NOMO-1 (cell line): ENCODE results near the gene MLPH.

Experiments used
- DNase-seq, 2 experiments: peaks; one replicate each; lab custom pipeline; 2025; ENCODE audit not compliant: unreplicated experiment in 2 of 2; lab: John Stamatoyannopoulos, UW

The MLPH gene

GRCh38 chr2:237539681-237540080 lies 52.6 kb downstream of the MLPH start:
- DNase-seq: no peak

DNA sequence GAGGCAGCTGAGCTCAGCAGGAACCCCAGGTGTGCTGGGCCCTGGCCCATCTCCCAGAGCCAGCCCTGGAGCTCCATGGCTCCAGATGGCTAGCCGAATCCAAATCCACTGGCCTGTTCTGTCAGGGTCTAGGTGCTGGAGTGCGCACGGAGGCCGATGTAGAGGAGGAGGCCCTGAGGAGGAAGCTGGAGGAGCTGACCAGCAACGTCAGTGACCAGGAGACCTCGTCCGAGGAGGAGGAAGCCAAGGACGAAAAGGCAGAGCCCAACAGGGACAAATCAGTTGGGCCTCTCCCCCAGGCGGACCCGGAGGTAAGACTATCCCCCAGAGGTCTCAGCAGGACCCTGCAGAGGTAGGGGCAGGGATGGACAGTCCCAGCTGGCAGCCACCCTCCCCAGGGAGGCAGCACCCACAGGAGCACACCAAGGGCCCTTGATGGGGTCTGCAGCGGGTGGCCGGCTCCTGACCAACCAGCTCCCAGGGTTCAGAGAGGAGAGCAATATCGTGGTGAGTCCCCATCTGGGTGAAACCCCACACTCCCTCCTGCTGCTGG lies 53.2 kb downstream of the MLPH start:
- DNase-seq: no peak

GRCh38 chr2:237540823-237541222 lies 53.8 kb downstream of the MLPH start:
- DNase-seq: no peak

DNA sequence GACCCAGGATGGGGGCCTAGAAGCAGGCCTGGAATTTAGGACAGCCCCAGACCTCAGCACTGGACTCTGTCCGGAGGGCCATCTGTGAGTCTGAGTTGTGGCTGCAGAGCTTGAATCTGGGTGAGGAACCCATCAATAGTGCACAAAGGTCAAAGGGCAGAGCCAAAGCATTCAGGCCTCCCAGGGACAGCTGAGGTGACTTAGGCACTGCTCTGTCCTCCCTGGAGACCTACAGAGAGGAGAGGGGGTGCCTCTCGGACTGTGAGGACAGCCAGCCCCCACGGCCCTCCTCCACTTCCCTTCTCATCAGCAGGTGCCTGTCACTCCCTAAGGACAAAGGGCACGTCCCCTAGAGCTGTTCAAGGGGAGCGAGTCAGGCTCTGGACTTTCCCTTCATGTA lies 54.2 kb downstream of the MLPH start:
- no peak for DNase-seq

- DNase-seq: no peak
These were observed 55.1 kb downstream of the MLPH start for GRCh38 chr2:237542001-237542704.

DNA sequence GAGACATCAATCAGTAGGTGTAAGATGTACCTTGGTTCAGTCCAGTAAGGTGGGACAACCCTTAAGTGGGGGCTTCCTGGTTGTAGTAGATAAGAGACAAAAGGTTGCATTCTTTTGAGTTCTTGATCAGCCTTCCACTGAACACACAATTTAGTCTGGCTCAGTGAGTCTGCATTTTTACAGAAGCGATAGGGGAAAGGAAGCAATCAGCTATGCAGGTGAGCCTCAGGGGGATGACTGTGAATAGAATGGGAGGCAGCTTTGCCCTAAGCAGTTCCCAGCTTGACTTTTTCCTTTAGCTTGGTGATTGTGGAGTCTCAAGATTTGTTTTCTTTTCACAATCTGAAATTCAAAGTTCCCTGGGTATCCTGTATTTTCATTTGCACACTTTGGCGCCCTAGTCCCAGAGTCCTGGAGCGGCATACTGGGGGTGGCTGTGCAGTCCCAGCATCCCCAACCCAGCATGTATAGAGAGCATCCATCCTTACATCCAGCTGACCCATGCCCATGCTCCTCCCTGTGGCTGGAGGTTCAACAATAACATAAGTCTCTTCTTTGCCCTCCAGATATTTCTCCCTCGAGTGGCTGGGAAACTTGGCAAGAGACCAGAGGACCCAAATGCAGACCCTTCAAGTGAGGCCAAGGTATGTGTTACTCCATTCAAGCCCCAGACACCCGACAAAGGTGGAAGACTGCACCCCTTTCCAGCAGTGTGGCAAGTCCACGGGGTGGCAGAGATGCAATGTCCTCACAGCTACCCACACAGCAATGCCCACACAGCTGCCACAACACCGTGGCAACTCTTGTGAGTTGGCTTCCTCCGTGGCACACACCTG lies 59.2 kb downstream of the MLPH start:
- no peak for DNase-seq

GRCh38 chr2:237546876-237547395 lies 59.9 kb downstream of the MLPH start:
- no peak for DNase-seq

GRCh38 chr2:237547841-237548416 lies 60.9 kb downstream of the MLPH start:
- no peak for DNase-seq

- no peak for DNase-seq
These were observed 62.2 kb downstream of the MLPH start for GRCh38 chr2:237549216-237549615.

DNA sequence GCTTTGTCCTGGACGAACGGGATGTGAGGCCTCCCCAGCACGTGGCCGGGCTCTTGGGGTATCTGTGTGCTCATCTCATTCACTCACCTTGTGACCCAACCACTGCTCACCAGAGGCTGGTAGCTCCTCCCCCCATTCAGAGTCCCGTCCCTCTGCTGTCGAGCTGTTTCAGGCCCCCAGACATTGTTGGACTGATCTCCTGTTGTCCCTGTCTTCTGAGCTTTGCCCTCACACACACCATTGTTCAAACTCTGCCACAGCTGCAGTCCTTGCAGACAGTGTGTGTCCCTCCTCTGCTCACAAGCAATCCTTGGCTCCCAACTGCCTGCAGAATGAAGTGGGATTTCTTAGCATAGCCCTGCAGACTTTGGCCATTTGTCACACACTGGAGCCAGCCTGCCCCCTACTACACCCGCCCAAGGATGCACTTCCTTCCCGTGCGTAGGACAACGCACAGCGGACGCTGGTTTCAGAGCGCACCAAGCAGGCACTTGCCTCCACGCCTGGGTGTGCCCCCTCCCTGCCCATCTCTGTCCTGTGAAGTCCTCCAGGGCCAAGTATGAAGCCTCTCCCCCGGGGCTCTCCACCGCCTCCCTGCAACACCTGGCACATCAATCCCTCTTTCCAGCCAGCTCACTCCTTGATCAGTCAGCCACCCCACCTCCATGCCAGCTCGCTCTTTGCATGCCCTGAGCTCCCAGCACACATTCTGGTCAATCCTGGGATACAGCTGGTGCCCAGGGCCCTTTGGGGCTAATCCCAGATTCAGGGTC lies 62.8 kb downstream of the MLPH start:
- no peak for DNase-seq

DNA sequence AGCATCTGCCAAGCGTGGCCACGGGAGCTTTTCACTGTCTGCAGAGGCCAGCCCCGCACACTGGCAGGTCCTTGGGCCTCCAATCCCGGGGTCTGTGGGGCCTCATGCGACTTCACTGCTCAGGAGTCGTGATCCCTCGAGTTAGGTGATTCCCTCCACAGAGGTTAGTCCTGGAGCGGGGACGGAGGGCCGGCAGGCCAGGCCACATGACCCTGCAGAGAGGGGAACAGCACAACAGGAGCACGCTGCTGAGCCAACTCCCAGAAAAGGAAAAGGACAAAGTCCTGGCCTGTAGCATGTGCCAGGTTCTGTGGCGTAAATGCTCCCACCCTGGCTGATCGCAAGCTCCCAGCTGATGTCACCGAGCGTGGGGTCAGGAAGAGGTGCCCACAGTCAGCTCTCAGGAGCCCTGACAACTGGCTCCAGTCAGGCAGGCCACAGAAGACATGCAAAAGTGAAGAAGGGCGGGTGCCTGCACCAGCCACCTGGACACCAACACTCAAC lies 64.1 kb downstream of the MLPH start:
- DNase-seq: no peak

GRCh38 chr2:237552908-237553307 lies 65.9 kb downstream of the MLPH start:
- DNase-seq: no peak

- no peak for DNase-seq
These were observed 66.9 kb downstream of the MLPH start for GRCh38 chr2:237553948-237554347.

DNA sequence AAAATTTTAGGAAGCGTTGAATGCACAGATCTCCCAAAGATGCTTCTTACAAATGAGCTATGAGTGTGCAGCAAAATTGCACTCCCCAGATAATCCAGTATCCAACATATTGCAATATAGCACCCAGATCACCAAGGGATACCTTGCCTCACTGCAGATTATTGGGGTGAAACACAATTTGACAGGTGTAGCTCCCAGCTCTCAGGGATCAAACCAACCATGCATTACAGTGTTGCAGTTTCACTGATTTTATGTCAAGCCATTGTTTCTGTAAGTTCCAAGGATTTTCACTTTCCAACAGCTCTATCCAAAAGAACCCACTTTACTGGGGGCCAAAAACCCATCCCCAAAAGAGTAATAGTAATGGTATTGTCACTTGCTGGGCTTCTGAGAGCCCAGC lies 68.5 kb downstream of the MLPH start:
- DNase-seq: no peak

GRCh38 chr2:237556773-237557632 lies 70.0 kb downstream of the MLPH start:
- DNase-seq: no peak

GRCh38 chr2:237557633-237558015 lies 70.6 kb downstream of the MLPH start:
- no peak for DNase-seq

DNA sequence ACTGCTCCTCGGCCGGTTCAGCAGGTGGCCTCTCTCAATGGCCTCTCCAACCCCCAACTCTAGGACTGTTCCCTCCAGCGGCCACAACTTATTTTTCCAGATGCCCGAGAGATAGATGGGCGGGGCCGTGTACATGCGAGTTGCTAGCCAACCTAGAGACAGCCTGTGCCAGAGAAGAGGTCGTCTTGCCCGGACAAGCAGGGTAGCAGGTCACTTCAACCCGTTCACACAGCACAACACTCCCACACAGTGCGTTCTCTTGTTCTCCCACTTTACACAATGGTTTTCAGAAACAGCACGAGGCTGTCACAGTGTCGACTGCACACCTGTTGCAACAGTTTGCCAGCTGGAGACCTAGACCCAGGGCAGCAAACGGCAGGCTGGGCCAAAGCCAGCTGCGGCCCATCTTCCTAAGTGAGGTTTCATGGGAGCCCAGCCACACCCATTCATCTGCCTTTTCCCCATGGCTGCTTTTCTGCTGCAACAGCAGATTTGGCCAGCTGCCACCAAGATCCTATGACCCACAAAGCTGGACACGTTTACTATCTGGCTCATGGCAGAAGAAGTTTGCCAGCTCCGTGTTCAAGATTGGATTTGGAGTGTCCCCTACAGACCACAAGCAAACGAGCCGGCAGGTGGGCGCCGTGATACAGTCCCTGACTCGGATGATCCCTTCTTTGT lies 72.0 kb downstream of the MLPH start:
- DNase-seq: no peak

- DNase-seq: no peak
These were observed 74.2 kb downstream of the MLPH start for GRCh38 chr2:237561221-237561620.

DNA sequence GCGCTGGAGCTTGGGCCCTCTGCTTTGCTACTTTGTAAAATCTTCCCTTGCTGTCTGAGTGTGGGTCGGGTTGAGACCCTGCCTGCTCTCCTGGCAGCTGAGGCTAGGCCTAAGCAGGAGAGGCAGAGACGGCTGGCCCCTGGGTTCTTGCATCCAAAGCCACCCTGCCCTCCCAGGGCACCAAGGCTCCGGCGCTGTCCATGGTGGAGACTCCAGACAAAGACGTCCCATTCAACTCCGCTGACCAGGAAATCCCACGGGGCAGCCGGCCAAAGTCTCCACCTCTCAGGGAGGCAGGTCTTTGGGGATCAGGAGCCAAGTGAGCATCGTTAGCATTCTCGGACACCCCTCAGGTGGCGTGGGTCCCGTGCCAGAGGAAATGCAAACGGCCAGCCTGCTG lies 76.8 kb downstream of the MLPH start:
- DNase-seq: no peak
